ENCODE data around the gene DSTYK. TPM values are rescaled to one million over a fixed set of nuclear protein-coding genes. Genes with fewer than 3 reads are reported as not detected.

Gene DSTYK
- total RNA-seq, result 10 to 100 TPM in 1 of 2 experiments, 1 to 10 TPM in 1; 9.4 to 12.3 TPM

GRCh38 chr1:205211169-205211838 is at the start of gene DSTYK:
Gene DSTYK, minus strand, starts transcription at chr1:205211702. Its CDS starts 167 bp downstream, at chr1:205211535.
- CTCF ChIA-PET, result interaction anchor here (0.6 to 2.7 kb wide), 2 partner anchors 18 to 60 kb away, joined by 3 to 11 read pairs; no protein-coding TSS in a partner anchor
- intact Hi-C loops (cut with DNase I, micrococcal nuclease), result loop anchor here (1.0 to 10.0 kb wide), 13 partner anchors 12 to 1353 kb away; partner anchors contain the start of genes NUAK2 (in 1 of the 2), SNRPE (in 1 of the 2) and TMCC2 (in 1 of the 2)
- peak within 1 kb of the TSS; percentile 95 for H3K27ac Mint-ChIP-seq
- H3K9me3 Mint-ChIP-seq (ENCODE audit: low read depth), result no peaks in the 10 kb centered on the region
- no peaks in the 10 kb centered on the region for H3K27me3 Mint-ChIP-seq
- ATAC-seq (peak; percentile 90), DNase-seq (peak; percentile 97)
- H3K4me1 Mint-ChIP-seq, result peaks cover 54% of the 10 kb centered on the region
- POLR2A ChIA-PET, result interaction anchor here (0.6 to 2.4 kb wide), 5 partner anchors 12 to 90 kb away, joined by 3 to 11 read pairs (median 6); partner anchors contain the start of genes RBBP5 and TMCC2
- H3K36me3 Mint-ChIP-seq (ENCODE audit: low read depth), result peaks cover 8% of the 10 kb centered on the region
- peak within 1 kb of the TSS; percentile 97 for H3K4me3 Mint-ChIP-seq

- peaks cover 21% of the 10 kb centered on the region for H3K4me1 Mint-ChIP-seq
- CTCF ChIA-PET, result interaction anchor here (0.8 to 12.9 kb wide), 7 partner anchors 8 to 284 kb away, joined by 3 to 205 read pairs (median 19); partner anchors contain the start of gene TMCC2
- H3K27me3 Mint-ChIP-seq, result no peaks in the 10 kb centered on the region
- ATAC-seq (no peak), DNase-seq (no peak)
- H3K36me3 Mint-ChIP-seq (ENCODE audit: low read depth), result peaks cover 4% of the 10 kb centered on the region
- no peak overlapping the region for H3K4me3 Mint-ChIP-seq
- H3K9me3 Mint-ChIP-seq (ENCODE audit: low read depth), result no peaks in the 10 kb centered on the region
- no peak overlapping the region for H3K27ac Mint-ChIP-seq
- POLR2A ChIA-PET, result no interaction called here
- intact Hi-C loops (cut with DNase I, micrococcal nuclease), result no loop called here
Observed at GRCh38 chr1:205259998-205260397, 48.5 kb upstream of the DSTYK start.

- Mint-ChIP-seq H3K4me1 (peaks cover 21% of the 10 kb centered on the region), H3K4me3 (no peak overlapping the region), H3K27me3 (no peaks in the 10 kb centered on the region), H3K9me3 (ENCODE audit: low read depth) (no peaks in the 10 kb centered on the region), H3K36me3 (ENCODE audit: low read depth) (peaks cover 4% of the 10 kb centered on the region), H3K27ac (no peak overlapping the region)
- POLR2A ChIA-PET, result interaction anchor here (0.6 kb wide), 1 partner anchor 192 kb away, joined by 4 read pairs; no protein-coding TSS in a partner anchor
- CTCF ChIA-PET, result interaction anchor here (0.8 to 12.9 kb wide), 8 partner anchors 13 to 284 kb away, joined by 3 to 205 read pairs (median 11); partner anchors contain the start of gene TMCC2
- ATAC-seq (no peak), DNase-seq (no peak)
- intact Hi-C loops (cut with DNase I, micrococcal nuclease), result no loop called here
Observed at GRCh38 chr1:205259324-205259832, 47.9 kb upstream of the DSTYK start.

GRCh38 chr1:205258719-205259118 is 47.2 kb upstream of the DSTYK start:
- Mint-ChIP-seq H3K4me3 (no peak overlapping the region), H3K27ac (no peak overlapping the region), H3K9me3 (ENCODE audit: low read depth) (no peaks in the 10 kb centered on the region), H3K27me3 (no peaks in the 10 kb centered on the region), H3K4me1 (peaks cover 21% of the 10 kb centered on the region), H3K36me3 (ENCODE audit: low read depth) (peaks cover 4% of the 10 kb centered on the region)
- no peak for DNase-seq
- intact Hi-C loops (cut with DNase I, micrococcal nuclease), result no loop called here
- ATAC-seq, result no peak
- CTCF ChIA-PET, result interaction anchor here (0.7 to 12.9 kb wide), 11 partner anchors 13 to 266 kb away, joined by 3 to 205 read pairs (median 4); partner anchors contain the start of gene TMCC2
- POLR2A ChIA-PET, result interaction anchor here (0.6 kb wide), 1 partner anchor 191 kb away, joined by 4 read pairs; no protein-coding TSS in a partner anchor

- peaks cover 4% of the 10 kb centered on the region for H3K36me3 Mint-ChIP-seq (ENCODE audit: low read depth)
- no peaks in the 10 kb centered on the region for H3K9me3 Mint-ChIP-seq (ENCODE audit: low read depth)
- intact Hi-C loops (cut with DNase I, micrococcal nuclease), result no loop called here
- H3K27ac Mint-ChIP-seq, result no peak overlapping the region
- peaks cover 21% of the 10 kb centered on the region for H3K4me1 Mint-ChIP-seq
- no peak for ATAC-seq
- H3K27me3 Mint-ChIP-seq, result no peaks in the 10 kb centered on the region
- no peak overlapping the region for H3K4me3 Mint-ChIP-seq
- DNase-seq, result no peak
- ChIA-PET POLR2A (interaction anchor here (0.6 kb wide), 1 partner anchor 190 kb away, joined by 4 read pairs; no protein-coding TSS in a partner anchor), CTCF (interaction anchor here (0.7 to 12.9 kb wide), 11 partner anchors 7 to 267 kb away, joined by 3 to 205 read pairs (median 4); partner anchors contain the start of gene TMCC2)
Observed at GRCh38 chr1:205258261-205258691, 46.8 kb upstream of the DSTYK start.

- Mint-ChIP-seq H3K9me3 (ENCODE audit: low read depth) (no peaks in the 10 kb centered on the region), H3K4me1 (peaks cover 16% of the 10 kb centered on the region), H3K27ac (no peak overlapping the region), H3K27me3 (no peaks in the 10 kb centered on the region), H3K4me3 (no peak overlapping the region), H3K36me3 (ENCODE audit: low read depth) (peaks cover 4% of the 10 kb centered on the region)
- no peak for DNase-seq
- POLR2A ChIA-PET, result interaction anchor here (0.6 kb wide), 1 partner anchor 104 kb away, joined by 3 read pairs; no protein-coding TSS in a partner anchor
- intact Hi-C loops (cut with DNase I, micrococcal nuclease), result no loop called here
- CTCF ChIA-PET, result interaction anchor here (0.8 to 12.9 kb wide), 10 partner anchors 8 to 267 kb away, joined by 3 to 205 read pairs (median 7); partner anchors contain the start of gene TMCC2
- no peak for ATAC-seq
Observed at GRCh38 chr1:205257735-205258134, 46.2 kb upstream of the DSTYK start.

- peaks cover 11% of the 10 kb centered on the region for H3K4me1 Mint-ChIP-seq
- POLR2A ChIA-PET, result interaction anchor here (0.6 to 1.0 kb wide), 2 partner anchors 27 to 103 kb away, joined by 3 read pairs; no protein-coding TSS in a partner anchor
- intact Hi-C loops (cut with DNase I, micrococcal nuclease), result loop anchor here (1.0 kb wide), 6 partner anchors 28 to 282 kb away; no protein-coding TSS in a partner anchor
- peaks cover 4% of the 10 kb centered on the region for H3K36me3 Mint-ChIP-seq (ENCODE audit: low read depth)
- H3K4me3 Mint-ChIP-seq, result no peak overlapping the region
- no peaks in the 10 kb centered on the region for H3K9me3 Mint-ChIP-seq (ENCODE audit: low read depth)
- DNase-seq (no peak), ATAC-seq (no peak)
- CTCF ChIA-PET, result interaction anchor here (0.6 to 12.9 kb wide), 43 partner anchors 8 to 450 kb away, joined by 3 to 205 read pairs (median 5); partner anchors contain the start of genes RBBP5 and TMCC2
- no peak overlapping the region for H3K27ac Mint-ChIP-seq
- H3K27me3 Mint-ChIP-seq, result no peaks in the 10 kb centered on the region
Observed at GRCh38 chr1:205256951-205257625, 45.6 kb upstream of the DSTYK start.

- POLR2A ChIA-PET, result interaction anchor here (0.5 to 1.1 kb wide), 3 partner anchors 26 to 809 kb away, joined by 3 to 4 read pairs (median 3); no protein-coding TSS in a partner anchor
- no peak overlapping the region for H3K4me3 Mint-ChIP-seq
- DNase-seq (peak; percentile 93), ATAC-seq (peak; percentile 95)
- H3K36me3 Mint-ChIP-seq (ENCODE audit: low read depth), result peaks cover 4% of the 10 kb centered on the region
- no peak overlapping the region for H3K27ac Mint-ChIP-seq
- peaks cover 2% of the 10 kb centered on the region for H3K4me1 Mint-ChIP-seq
- H3K27me3 Mint-ChIP-seq, result no peaks in the 10 kb centered on the region
- CTCF ChIA-PET, result interaction anchor here (0.6 to 12.9 kb wide), 56 partner anchors 9 to 449 kb away, joined by 3 to 205 read pairs (median 4); partner anchors contain the start of genes RBBP5 and TMCC2
- intact Hi-C loops (cut with DNase I, micrococcal nuclease), result loop anchor here (1.0 kb wide), 6 partner anchors 27 to 281 kb away; no protein-coding TSS in a partner anchor
- H3K9me3 Mint-ChIP-seq (ENCODE audit: low read depth), result no peaks in the 10 kb centered on the region
Observed at GRCh38 chr1:205255941-205256780, 44.7 kb upstream of the DSTYK start.

- ATAC-seq (no peak), DNase-seq (no peak)
- POLR2A ChIA-PET, result no interaction called here
- Mint-ChIP-seq H3K4me3 (no peak overlapping the region), H3K27ac (no peak overlapping the region), H3K4me1 (peaks cover 7% of the 10 kb centered on the region), H3K36me3 (ENCODE audit: low read depth) (peaks cover 2% of the 10 kb centered on the region), H3K9me3 (ENCODE audit: low read depth) (no peaks in the 10 kb centered on the region), H3K27me3 (peaks cover 2% of the 10 kb centered on the region)
- intact Hi-C loops (cut with DNase I, micrococcal nuclease), result no loop called here
- CTCF ChIA-PET, result interaction anchor here (0.6 to 12.9 kb wide), 7 partner anchors 11 to 424 kb away, joined by 3 to 205 read pairs (median 4); partner anchors contain the start of gene TMCC2
Observed at GRCh38 chr1:205251576-205251975, 40.1 kb upstream of the DSTYK start.

- Mint-ChIP-seq H3K4me1 (peaks cover 5% of the 10 kb centered on the region), H3K36me3 (ENCODE audit: low read depth) (peaks cover 2% of the 10 kb centered on the region), H3K9me3 (ENCODE audit: low read depth) (no peaks in the 10 kb centered on the region), H3K27ac (no peak overlapping the region), H3K4me3 (no peak overlapping the region), H3K27me3 (peaks cover 2% of the 10 kb centered on the region)
- ATAC-seq (no peak), DNase-seq (no peak)
- ChIA-PET CTCF (interaction anchor here (0.6 to 12.9 kb wide), 4 partner anchors 10 to 423 kb away, joined by 3 to 205 read pairs (median 88); partner anchors contain the start of gene TMCC2), POLR2A (no interaction called here)
- intact Hi-C loops (cut with DNase I, micrococcal nuclease), result no loop called here
Observed at GRCh38 chr1:205250699-205251098, 39.2 kb upstream of the DSTYK start.

Data from activated CD4-positive, alpha-beta T cell treated with anti-CD3 and anti-CD28 coated beads for 36 hours (primary cell).